T1000 (cell line): ENCODE measurements around the gene MXD1.
"Not testable (repeated sequence)": the region's sequence is repeated elsewhere in the genome, so short reads cannot be mapped to it uniquely, and the experiment has no call there.

Experiments used
- DNase-seq: peaks from one replicate; lab custom pipeline; 2025; ENCODE audit warnings: mixed read lengths; lab: John Stamatoyannopoulos, UW

MXD1 gene

GRCh38 chr2:69933254-69933828 is 18.4 kb downstream of the MXD1 start:
- DNase-seq: no peak

- no peak for DNase-seq
Observed at GRCh38 chr2:69933839-69934613, 19.1 kb downstream of the MXD1 start.

GRCh38 chr2:69934614-69934908 is 19.7 kb downstream of the MXD1 start:
- DNase-seq: no peak

GRCh38 chr2:69935011-69935410 is 20.1 kb downstream of the MXD1 start:
- no peak for DNase-seq

- DNase-seq: no peak
Observed at GRCh38 chr2:69936906-69937305, 22.0 kb downstream of the MXD1 start.

GRCh38 chr2:69937968-69938367 is 23.1 kb downstream of the MXD1 start:
- no peak for DNase-seq

- no peak for DNase-seq
Observed at GRCh38 chr2:69939722-69940121, 24.8 kb downstream of the MXD1 start.

- DNase-seq: no peak
Observed at GRCh38 chr2:69940691-69941090, 25.8 kb downstream of the MXD1 start.

- no peak for DNase-seq
Observed at GRCh38 chr2:69943000-69943842, 28.3 kb downstream of the MXD1 start.

GRCh38 chr2:69943843-69944525 is 29.1 kb downstream of the MXD1 start:
- DNase-seq: no peak

- no peak for DNase-seq
Observed at GRCh38 chr2:69944756-69945155, 29.8 kb downstream of the MXD1 start.

- no peak for DNase-seq
Observed at GRCh38 chr2:69945441-69945840, 30.5 kb downstream of the MXD1 start.

GRCh38 chr2:69945941-69946340 is 31.0 kb downstream of the MXD1 start:
- DNase-seq: no peak

- DNase-seq: no peak
Observed at GRCh38 chr2:69946351-69947324, 31.7 kb downstream of the MXD1 start.

GRCh38 chr2:69947325-69947931 is 32.5 kb downstream of the MXD1 start:
- no peak for DNase-seq

GRCh38 chr2:69948032-69948962 is 33.4 kb downstream of the MXD1 start:
- no peak for DNase-seq

GRCh38 chr2:69948963-69949645 is 34.2 kb downstream of the MXD1 start:
- DNase-seq: no peak

- no peak for DNase-seq
Observed at GRCh38 chr2:69950241-69950640, 35.3 kb downstream of the MXD1 start.

- not testable (repeated sequence) for DNase-seq
Observed at GRCh38 chr2:69950671-69951070, 35.8 kb downstream of the MXD1 start.
